Ovary (tissue), 3 donors: ENCODE measurements around the gene ACVR2A.

Experiments used
- CTCF ChIP-seq, 3 donors: fragments of 450-650 bp in 2 of 3; fragments of 200-600 bp in 1 of 3; IDR thresholded peaks; one replicate each; pipeline versions ENCODE4 v1.5.1 to v1.8.0; 2016 to 2022; ENCODE audit warnings: antibody characterized with exemption in 3 of 3, mild to moderate bottlenecking in 1 of 3
- EP300 ChIP-seq: sonication (generic); formaldehyde crosslinking; IDR thresholded peaks from one replicate; pipeline ENCODE4 v1.6.1; 2017; ENCODE audit warnings: antibody characterized with exemption
- POLR2A ChIP-seq: fragments of 450-650 bp; IDR thresholded peaks from one replicate; pipeline ENCODE4 v1.6.1; 2017; ENCODE audit warnings: antibody characterized with exemption, mild to moderate bottlenecking, moderate library complexity
- donor health status: DM: no; HTN: no; CAD: no.

GRCh38 chr2:147827088-147827375 is 17.8 kb upstream of the ACVR2A start:
- TF ChIP-seq CTCF (IDR thresholded peaks at IDR 0.05) (no peak), EP300 (no peak), POLR2A (no peak)
